HUES64 (cell line): ENCODE data around the gene ANTXR2.

Experiments used
- H3K27ac ChIP-seq: 2 replicates; pipeline ENCODE4 v1.7.0; 2013; ENCODE audit warnings: low read depth, low read length, inconsistent platforms
- H3K27me3 ChIP-seq: 2 replicates; pipeline ENCODE4 v1.6.1; 2013; ENCODE audit warnings: mild to moderate bottlenecking, low read length; ENCODE audit not compliant: insufficient read depth
- H3K36me3 ChIP-seq: 2 replicates; pipeline ENCODE4 v1.6.1; 2013; ENCODE audit warnings: mild to moderate bottlenecking, low read length; ENCODE audit not compliant: insufficient read depth
- H3K4me1 ChIP-seq: 2 replicates; pipeline ENCODE4 v1.6.1; 2013; ENCODE audit warnings: mild to moderate bottlenecking, low read length, moderate library complexity; ENCODE audit not compliant: insufficient read depth
- H3K4me3 ChIP-seq: 2 replicates; pipeline ENCODE4 v1.5.1; 2013; ENCODE audit warnings: mild to moderate bottlenecking, low read length, moderate library complexity
- H3K9ac ChIP-seq: 2 replicates; pipeline ENCODE4 v1.6.1; 2013; ENCODE audit warnings: mild to moderate bottlenecking, low read depth, low read length
- H3K9me3 ChIP-seq: 2 replicates; pipeline ENCODE4 v1.6.1; 2013; ENCODE audit warnings: low read depth, low read length; ENCODE audit not compliant: insufficient read depth
- WGBS: fragments of 150-250, 120-280 bp; methylation state at CpG from one replicate; pipeline ENCODE4 v1.1.7; 2013; ENCODE audit warnings: missing lambda C conversion rate; 5-methylcytosine and 5-hydroxymethylcytosine counted together

ANTXR2 gene

GRCh38 chr4:80037864-80038263 lies 35.2 kb downstream of the ANTXR2 start:
- Histone ChIP-seq H3K4me1 (no peaks in the 10 kb centered on the region), H3K9me3 (no peaks in the 10 kb centered on the region), H3K27me3 (no peaks in the 10 kb centered on the region), H3K4me3 (no peak overlapping the region), H3K9ac (no peak overlapping the region), H3K36me3 (no peaks in the 10 kb centered on the region), H3K27ac (no peak overlapping the region)
- 80% methylated on average over 1 of the region's 1 CpG for WGBS

- Histone ChIP-seq H3K9ac (no peak overlapping the region), H3K4me3 (no peak overlapping the region), H3K36me3 (no peaks in the 10 kb centered on the region), H3K27me3 (no peaks in the 10 kb centered on the region), H3K9me3 (no peaks in the 10 kb centered on the region), H3K4me1 (no peaks in the 10 kb centered on the region), H3K27ac (no peak overlapping the region)
- 96% methylated on average over 2 of the region's 2 CpGs for WGBS
These were observed 35.9 kb downstream of the ANTXR2 start for GRCh38 chr4:80036949-80037685.

GRCh38 chr4:80036306-80036705 lies 36.7 kb downstream of the ANTXR2 start:
- Histone ChIP-seq H3K27me3 (no peaks in the 10 kb centered on the region), H3K9me3 (no peaks in the 10 kb centered on the region), H3K9ac (no peak overlapping the region), H3K36me3 (no peaks in the 10 kb centered on the region), H3K4me3 (no peak overlapping the region), H3K27ac (no peak overlapping the region), H3K4me1 (no peaks in the 10 kb centered on the region)
- 95% methylated on average over 7 of the region's 7 CpGs for WGBS

GRCh38 chr4:80035336-80035735 lies 37.7 kb downstream of the ANTXR2 start:
- Histone ChIP-seq H3K9ac (no peak overlapping the region), H3K9me3 (no peaks in the 10 kb centered on the region), H3K4me3 (no peak overlapping the region), H3K4me1 (no peaks in the 10 kb centered on the region), H3K27me3 (no peaks in the 10 kb centered on the region), H3K36me3 (no peaks in the 10 kb centered on the region), H3K27ac (no peak overlapping the region)
- WGBS: 86% methylated on average over 1 of the region's 2 CpGs

- no peak overlapping the region for H3K9ac ChIP-seq
- H3K4me3 ChIP-seq: no peak overlapping the region
- H3K4me1 ChIP-seq: no peaks in the 10 kb centered on the region
- no peaks in the 10 kb centered on the region for H3K27me3 ChIP-seq
- H3K36me3 ChIP-seq: no peaks in the 10 kb centered on the region
- H3K9me3 ChIP-seq: no peaks in the 10 kb centered on the region
- no peak overlapping the region for H3K27ac ChIP-seq
These were observed 39.4 kb downstream of the ANTXR2 start for GRCh38 chr4:80033581-80033980.

GRCh38 chr4:80029364-80029763 lies 43.7 kb downstream of the ANTXR2 start:
- H3K27me3 ChIP-seq: no peaks in the 10 kb centered on the region
- H3K9me3 ChIP-seq: no peaks in the 10 kb centered on the region
- no peak overlapping the region for H3K4me3 ChIP-seq
- 100% methylated on average over 1 of the region's 2 CpGs for WGBS
- H3K9ac ChIP-seq: no peak overlapping the region
- H3K27ac ChIP-seq: no peak overlapping the region
- H3K4me1 ChIP-seq: no peaks in the 10 kb centered on the region
- H3K36me3 ChIP-seq: no peaks in the 10 kb centered on the region

GRCh38 chr4:80027611-80028010 lies 45.4 kb downstream of the ANTXR2 start:
- no peaks in the 10 kb centered on the region for H3K4me1 ChIP-seq
- no peak overlapping the region for H3K27ac ChIP-seq
- WGBS: 96% methylated on average over 2 of the region's 2 CpGs
- no peaks in the 10 kb centered on the region for H3K9me3 ChIP-seq
- no peak overlapping the region for H3K9ac ChIP-seq
- no peaks in the 10 kb centered on the region for H3K27me3 ChIP-seq
- no peaks in the 10 kb centered on the region for H3K36me3 ChIP-seq
- H3K4me3 ChIP-seq: no peak overlapping the region

GRCh38 chr4:80026100-80026499 lies 46.9 kb downstream of the ANTXR2 start:
- H3K27me3 ChIP-seq: no peaks in the 10 kb centered on the region
- no peak overlapping the region for H3K4me3 ChIP-seq
- no peak overlapping the region for H3K9ac ChIP-seq
- WGBS: 83% methylated on average over 2 of the region's 4 CpGs
- no peaks in the 10 kb centered on the region for H3K4me1 ChIP-seq
- no peaks in the 10 kb centered on the region for H3K9me3 ChIP-seq
- no peak overlapping the region for H3K27ac ChIP-seq
- H3K36me3 ChIP-seq: no peaks in the 10 kb centered on the region

GRCh38 chr4:80024335-80024734 lies 48.7 kb downstream of the ANTXR2 start:
- Histone ChIP-seq H3K27ac (no peak overlapping the region), H3K4me1 (no peaks in the 10 kb centered on the region), H3K9ac (no peak overlapping the region), H3K4me3 (no peak overlapping the region), H3K9me3 (no peaks in the 10 kb centered on the region), H3K27me3 (no peaks in the 10 kb centered on the region), H3K36me3 (no peaks in the 10 kb centered on the region)
- WGBS: 97% methylated on average over 1 of the region's 1 CpG

- H3K4me1 ChIP-seq: no peaks in the 10 kb centered on the region
- H3K4me3 ChIP-seq: no peak overlapping the region
- 93% methylated on average over 3 of the region's 3 CpGs for WGBS
- no peaks in the 10 kb centered on the region for H3K9me3 ChIP-seq
- peaks cover 3% of the 10 kb centered on the region; the same call in 1 of the 2 replicates for H3K36me3 ChIP-seq
- H3K27ac ChIP-seq: no peak overlapping the region
- H3K9ac ChIP-seq: no peak overlapping the region
- H3K27me3 ChIP-seq: no peaks in the 10 kb centered on the region
These were observed 50.7 kb downstream of the ANTXR2 start for GRCh38 chr4:80022282-80022681.

GRCh38 chr4:80017125-80017854 lies 55.7 kb downstream of the ANTXR2 start:
- Histone ChIP-seq H3K9me3 (no peaks in the 10 kb centered on the region), H3K4me1 (no peaks in the 10 kb centered on the region), H3K36me3 (peaks cover 3% of the 10 kb centered on the region; the same call in 1 of the 2 replicates), H3K9ac (no peak overlapping the region), H3K27ac (no peak overlapping the region), H3K4me3 (no peak overlapping the region), H3K27me3 (no peaks in the 10 kb centered on the region)
- 91% methylated on average over 2 of the region's 2 CpGs for WGBS
